B cell (primary cell): Measurements from ENCODE around the gene SRRM3. TPM values are rescaled to one million over a fixed set of nuclear protein-coding genes. Genes with fewer than 3 reads are reported as not detected.

Source experiments
- ATAC-seq: fragments of 200-7000 bp; cut with Tn5 transposase; one replicate; pipeline ENCODE4 v1.10.0; 2021; ENCODE audit warnings: low read depth, mild to moderate bottlenecking, moderate number of reproducible peaks, moderate library complexity
- CTCF ChIA-PET: fragments of 350-600 bp; sonication (Branson Sonifier 250); formaldehyde crosslinking; loops from one replicate; lab custom pipeline; 2021; ENCODE audit warnings: antibody characterized with exemption, inconsistent platforms; lab: Charles Lee
- POLR2A ChIA-PET: fragments of 350-600 bp; sonication (Branson Sonifier 250); formaldehyde crosslinking; loops from one replicate; lab custom pipeline; 2021; ENCODE audit warnings: antibody characterized with exemption; lab: Charles Lee
- DNase-seq: peaks from one replicate; pipeline ENCODE4 v3.0.0; 2013
- H2AFZ ChIP-seq: 2 replicates; pipeline ENCODE4 v1.6.1; 2012; ENCODE audit warnings: mild to moderate bottlenecking, low read depth, low read length; ENCODE audit not compliant: insufficient read depth, poor library complexity, severe bottlenecking
- H3K27ac ChIP-seq, 2 donors: 1 replicate in 1 of 2; 2 replicates in 1 of 2; pipeline ENCODE4 v1.5.1; 2012 to 2013; ENCODE audit warnings: low read length in 2 of 2, mild to moderate bottlenecking in 2 of 2, moderate library complexity in 1 of 2
- H3K27me3 ChIP-seq, 4 experiments: fragments of 200-600 bp in 1 of 4; sonication (generic) in 1 of 4; replicated peaks in 1 of 4; 1 replicate in 2 of 4; 2 replicates in 2 of 4; pipeline versions ENCODE4 v1.6.1 to v1.7.0; 2013 to 2016; ENCODE audit warnings: low read length in 3 of 4, mild to moderate bottlenecking in 2 of 4, mixed read lengths in 1 of 4, moderate library complexity in 1 of 4; ENCODE audit not compliant: insufficient read depth in 4 of 4, control insufficient read depth in 3 of 4; ENCODE audit errors: control extremely low read depth in 1 of 4
- H3K36me3 ChIP-seq, 2 experiments: replicated peaks in 1 of 2; 1 replicate in 1 of 2; 2 replicates in 1 of 2; pipeline versions ENCODE4 v1.6.1 to v1.7.1; 2013; ENCODE audit warnings: low read length in 1 of 2; ENCODE audit not compliant: insufficient read depth in 2 of 2, control insufficient read depth in 1 of 2; ENCODE audit errors: control extremely low read depth in 1 of 2, extremely low read depth in 1 of 2
- H3K4me1 ChIP-seq, 2 donors: fragments of 200-600 bp in 1 of 2; sonication (generic) in 1 of 2; 1 replicate in 1 of 2; 2 replicates in 1 of 2; pipeline versions ENCODE4 v1.5.1 to v1.6.1; 2013 to 2017; ENCODE audit warnings: low read length in 2 of 2; ENCODE audit not compliant: control insufficient read depth in 2 of 2, insufficient read depth in 2 of 2
- H3K4me2 ChIP-seq: replicated peaks from 2 replicates; pipeline ENCODE3; 2012; ENCODE audit warnings: mild to moderate bottlenecking, low read depth, low read length; ENCODE audit not compliant: poor library complexity, severe bottlenecking
- H3K4me3 ChIP-seq, 5 experiments: fragments of 200-600 bp in 1 of 5; sonication (generic) in 1 of 5; 1 replicate in 3 of 5; 2 replicates in 2 of 5; pipeline versions ENCODE4 v1.5.1 to v1.7.0; 2011 to 2016; ENCODE audit warnings: low read length in 4 of 5, mild to moderate bottlenecking in 4 of 5, low read depth in 2 of 5, control low read depth in 1 of 5, moderate library complexity in 1 of 5; ENCODE audit not compliant: insufficient read depth in 1 of 5; ENCODE audit errors: control extremely low read depth in 1 of 5, extremely low read depth in 1 of 5
- H3K79me2 ChIP-seq: fragments of 200-600 bp; sonication (generic); one replicate; pipeline ENCODE4 v1.6.0; 2016; ENCODE audit warnings: low read length; ENCODE audit not compliant: control insufficient read depth, insufficient read depth
- H3K9ac ChIP-seq: fragments of 200-600 bp; sonication (generic); 2 replicates; pipeline ENCODE4 v1.6.1; 2017; ENCODE audit warnings: mild to moderate bottlenecking, low read length, moderate library complexity
- H3K9me3 ChIP-seq, 3 donors: one replicate each; pipeline versions ENCODE4 v1.6.1 to v1.7.1; 2013; ENCODE audit warnings: low read length in 2 of 3; ENCODE audit not compliant: control insufficient read depth in 2 of 3, insufficient read depth in 1 of 3; ENCODE audit errors: control extremely low read depth in 1 of 3
- H4K20me1 ChIP-seq: 2 replicates; pipeline ENCODE4 v1.6.0; 2012; ENCODE audit warnings: mild to moderate bottlenecking, low read length; ENCODE audit not compliant: insufficient read depth, control insufficient read depth, poor library complexity, severe bottlenecking
- H3K27ac Mint-ChIP-seq: one replicate; pipeline ENCODE4 v1.8.0; 2021; ENCODE audit warnings: mixed read lengths
- H3K27me3 Mint-ChIP-seq: one replicate; pipeline ENCODE4 v1.8.0; 2021; ENCODE audit warnings: mixed read lengths
- H3K4me1 Mint-ChIP-seq: one replicate; pipeline ENCODE4 v1.8.0; 2021; ENCODE audit warnings: mixed read lengths
- H3K4me3 Mint-ChIP-seq: one replicate; pipeline ENCODE4 v1.8.0; 2021; ENCODE audit warnings: mixed read lengths
- H3K9me3 Mint-ChIP-seq: one replicate; pipeline ENCODE4 v1.8.0; 2022; ENCODE audit warnings: mixed read lengths; ENCODE audit not compliant: insufficient read depth
- CTCF ChIP-seq: fragments of 200-600 bp; IDR thresholded peaks from one replicate; pipeline ENCODE4 v1.8.0; 2022; ENCODE audit warnings: antibody characterized with exemption, mild to moderate bottlenecking
- EZH2 ChIP-seq: IDR thresholded peaks from 2 replicates; pipeline ENCODE4 v1.6.1; 2012; ENCODE audit warnings: borderline replicate concordance, low read depth, mild to moderate bottlenecking, moderate library complexity, low read length; ENCODE audit not compliant: insufficient read depth, poor library complexity, severe bottlenecking
- WGBS: methylation state at CpG from one replicate; pipeline ENCODE4 v1.1.5; 2013; ENCODE audit warnings: missing lambda C conversion rate; ENCODE audit not compliant: insufficient coverage; 5-methylcytosine and 5-hydroxymethylcytosine counted together
- intact Hi-C: fragments of 100-400 bp; cut with micrococcal nuclease; formaldehyde crosslinking; loops from one replicate; pipeline ENCODE4 v1.10.0; 2022
- polyA plus RNA-seq: library from polyadenylated mRNA; depleted of rRNA; stranded (reverse); fragments of >200 nt; gene quantifications from 2 replicates; pipeline ENCODE4 v1.2.3, GENCODE V29; 2012
- total RNA-seq, 2 donors: library from RNA; stranded (reverse); fragments of 120-200 nt in 1 of 2; gene quantifications; 1 replicate in 1 of 2; 2 replicates in 1 of 2; pipeline versions ENCODE4 v1.2.3 to v1.2.4, GENCODE V29; 2013 to 2022

SRRM3 gene
- total and polyA plus RNA-seq, 2 donors (not counting 1 experiment from before 2014, with no cell fraction given), result not detected

- H3K79me2 ChIP-seq, result no peaks in the 10 kb centered on the region
- no peak overlapping the region for H3K27ac Mint-ChIP-seq
Observed at GRCh38 chr7:76233538-76234281, 32.0 kb downstream of the SRRM3 start.

More at GRCh38 chr7:76233538-76234281, 32.0 kb downstream of the SRRM3 start:
- peak overlapping the region; percentile 78 for H3K4me3 Mint-ChIP-seq
- H2AFZ ChIP-seq, result no peak overlapping the region
- ChIA-PET CTCF (no interaction called here), POLR2A (no interaction called here)
- H3K27me3 ChIP-seq, result peaks cover 0 to 37% (median 12%) of the 10 kb centered on the region in 4 experiments
- ATAC-seq (no peak), DNase-seq (no peak)
- no peaks in the 10 kb centered on the region for H3K36me3 ChIP-seq
- intact Hi-C loops, result no loop called here
- no peak overlapping the region for H3K9ac ChIP-seq
- H3K27me3 Mint-ChIP-seq, result peaks cover 69% of the 10 kb centered on the region
- peaks cover 0 to 17% (median 0%) of the 10 kb centered on the region in 3 donors for H3K9me3 ChIP-seq
- WGBS, result 77% methylated on average over 3 of the region's 5 CpGs
- no peak overlapping the region for H3K27ac ChIP-seq
- no peaks in the 10 kb centered on the region for H4K20me1 ChIP-seq
- peaks cover 7% of the 10 kb centered on the region for H3K4me1 Mint-ChIP-seq
- no peaks in the 10 kb centered on the region for H3K9me3 Mint-ChIP-seq
- TF ChIP-seq CTCF (no peak), EZH2 (no peak)
- peaks cover 3 to 8% of the 10 kb centered on the region in 2 donors for H3K4me1 ChIP-seq
- H3K4me2 ChIP-seq, result no peak overlapping the region
- H3K4me3 ChIP-seq, result no peak overlapping the region
